SK-N-SH (cell line): ENCODE data around the gene ABCB6. TPM values are rescaled to one million over a fixed set of nuclear protein-coding genes. Genes with fewer than 3 reads are reported as not detected.

Source experiments
- CTCF ChIA-PET: fragments of 300-600, 350-600 bp; formaldehyde crosslinking; extraction: SDS; loops from one replicate; lab custom pipeline; 2021; lab: Yijun Ruan, JAX
- POLR2A ChIA-PET: fragments of 350-600 bp; sonication (Branson Sonifier 250); formaldehyde crosslinking; extraction: SDS; loops from one replicate; lab custom pipeline; 2020; ENCODE audit warnings: antibody characterized with exemption, inconsistent platforms; lab: Yijun Ruan, JAX
- DNase-seq: peaks from one replicate; pipeline ENCODE4 v3.0.0; 2012
- H2AFZ ChIP-seq: fragments of 200-600 bp; sonication (generic); 2 replicates; pipeline ENCODE4 v1.8.1; 2016; ENCODE audit warnings: antibody characterized with exemption, mild to moderate bottlenecking, low read depth
- H3F3A ChIP-seq: fragments of 200-600 bp; sonication (generic); replicated peaks from 2 replicates; pipeline ENCODE3; 2016; ENCODE audit warnings: antibody characterized with exemption, mild to moderate bottlenecking; ENCODE audit not compliant: insufficient read depth
- H3K27ac ChIP-seq, 2 experiments: fragments of 200-500 bp in 1 of 2; fragments of 200-600 bp in 1 of 2; sonication (Bioruptor generic) in 1 of 2; sonication (generic), shearing (Covaris generic) in 1 of 2; 2 replicates each; pipeline versions ENCODE4 v1.5.1 to v1.6.1; 2014 to 2016; ENCODE audit warnings: low read depth in 2 of 2, inconsistent platforms in 1 of 2, low read length in 1 of 2, mild to moderate bottlenecking in 1 of 2, mixed read lengths in 1 of 2
- H3K27me3 ChIP-seq: fragments of 200-600 bp; sonication (generic), shearing (Covaris generic); 2 replicates; pipeline ENCODE4 v1.6.1; 2016; ENCODE audit warnings: mixed run types; ENCODE audit not compliant: insufficient read depth
- H3K36me3 ChIP-seq, 2 experiments: fragments of 200-500 bp in 1 of 2; fragments of 200-600 bp in 1 of 2; sonication (Bioruptor generic) in 1 of 2; sonication (generic) in 1 of 2; replicated peaks in 1 of 2; 2 replicates each; pipeline versions ENCODE3 to v1.5.1; 2014 to 2016; ENCODE audit warnings: low read length in 1 of 2, mild to moderate bottlenecking in 1 of 2; ENCODE audit not compliant: insufficient read depth in 2 of 2, control insufficient read depth in 1 of 2
- H3K4me1 ChIP-seq, 2 experiments: fragments of 200-500 bp in 1 of 2; fragments of 200-600 bp in 1 of 2; sonication (Bioruptor generic) in 1 of 2; sonication (generic), shearing (Covaris generic) in 1 of 2; 2 replicates each; pipeline versions ENCODE4 v1.5.1 to v1.6.1; 2014 to 2016; ENCODE audit warnings: low read depth in 1 of 2, low read length in 1 of 2, mixed run types in 1 of 2; ENCODE audit not compliant: insufficient read depth in 2 of 2, control insufficient read depth in 1 of 2
- H3K4me2 ChIP-seq: fragments of 200-600 bp; sonication (generic), shearing (Covaris generic); 2 replicates; pipeline ENCODE4 v1.6.1; 2017; ENCODE audit warnings: mixed run types
- H3K4me3 ChIP-seq, 2 experiments: fragments of 200-500 bp in 1 of 2; fragments of 200-600 bp in 1 of 2; sonication (Bioruptor generic) in 1 of 2; sonication (generic), shearing (Covaris generic) in 1 of 2; 2 replicates each; pipeline versions ENCODE4 v1.5.1 to v1.8.1; 2014 to 2016; ENCODE audit warnings: low read depth in 2 of 2, inconsistent platforms in 1 of 2, low read length in 1 of 2, mild to moderate bottlenecking in 1 of 2, mixed read lengths in 1 of 2, moderate library complexity in 1 of 2
- H3K79me2 ChIP-seq: fragments of 200-600 bp; sonication (generic); 2 replicates; pipeline ENCODE4 v1.8.1; 2017; ENCODE audit warnings: mild to moderate bottlenecking; ENCODE audit not compliant: insufficient read depth
- H3K9ac ChIP-seq: fragments of 200-600 bp; sonication (generic); 2 replicates; pipeline ENCODE4 v1.6.1; 2017; ENCODE audit warnings: mixed run types
- H3K9me2 ChIP-seq: fragments of 200-600 bp; sonication (generic); 2 replicates; pipeline ENCODE4 v1.6.1; 2017; ENCODE audit warnings: mixed run types
- H3K9me3 ChIP-seq: fragments of 200-600 bp; sonication (generic); 2 replicates; pipeline ENCODE4 v1.6.1; 2017; ENCODE audit warnings: mixed run types, mild to moderate bottlenecking, moderate library complexity
- H4K20me1 ChIP-seq: fragments of 200-600 bp; sonication (generic); 2 replicates; pipeline ENCODE4 v1.6.1; 2017; ENCODE audit warnings: mild to moderate bottlenecking, mixed run types; ENCODE audit not compliant: insufficient read depth
- CHD2 ChIP-seq: fragments of 150-350 bp; IDR thresholded peaks from 2 replicates; pipeline ENCODE4 v1.6.1; 2018; ENCODE audit warnings: low read length; ENCODE audit not compliant: partially characterized antibody
- CTCF ChIP-seq: fragments of 200-600 bp; sonication (generic); IDR thresholded peaks from 2 replicates; pipeline ENCODE4 v1.6.1; 2017; ENCODE audit warnings: antibody characterized with exemption, mild to moderate bottlenecking, moderate library complexity
- ELF1 ChIP-seq: IDR thresholded peaks from 2 replicates; pipeline ENCODE4 v1.4.0; 2012
- EP300 ChIP-seq, 2 experiments: IDR thresholded peaks; 2 replicates each; pipeline versions ENCODE4 v1.4.0 to v1.6.1; 2012; ENCODE audit warnings: borderline replicate concordance in 1 of 2, low read depth in 1 of 2, low read length in 1 of 2
- EZH2phosphoT487 ChIP-seq: fragments of 200-600 bp; sonication (generic); IDR thresholded peaks from 2 replicates; pipeline ENCODE4 v1.6.1; 2017; ENCODE audit warnings: low read depth, mixed run types, mild to moderate bottlenecking, antibody characterized with exemption, moderate library complexity, borderline replicate concordance
- FOSL2 ChIP-seq: IDR thresholded peaks from 2 replicates; pipeline ENCODE4 v1.4.0; 2012; ENCODE audit warnings: low read depth, mild to moderate bottlenecking, moderate library complexity, borderline replicate concordance
- GABPA ChIP-seq: IDR thresholded peaks from 2 replicates; pipeline ENCODE4 v1.4.0; 2012; ENCODE audit warnings: low read depth, mild to moderate bottlenecking
- MAX ChIP-seq: IDR thresholded peaks from 2 replicates; pipeline ENCODE4 v1.4.0; 2012; ENCODE audit warnings: low read depth
- MXI1 ChIP-seq: IDR thresholded peaks from 2 replicates; pipeline ENCODE4 v1.6.1; 2012; ENCODE audit warnings: mild to moderate bottlenecking, low read depth, low read length, improper control_type of control experiment
- NFIC ChIP-seq: IDR thresholded peaks from 2 replicates; pipeline ENCODE4 v1.4.0; 2012; ENCODE audit warnings: borderline replicate concordance
- POLR2AphosphoS5 ChIP-seq: IDR thresholded peaks from 2 replicates; pipeline ENCODE4 v1.6.1; 2012; ENCODE audit warnings: low read depth, low read length
- RAD21 ChIP-seq: IDR thresholded peaks from 2 replicates; pipeline ENCODE4 v1.6.1; 2012; ENCODE audit warnings: mild to moderate bottlenecking, low read length
- RFX5 ChIP-seq: IDR thresholded peaks from 2 replicates; pipeline ENCODE4 v1.6.1; 2012; ENCODE audit warnings: mild to moderate bottlenecking, improper control_type of control experiment, low read length
- RXRA ChIP-seq: IDR thresholded peaks from 2 replicates; pipeline ENCODE4 v1.4.0; 2012; ENCODE audit warnings: low read depth, mild to moderate bottlenecking, borderline replicate concordance
- SIN3A ChIP-seq: IDR thresholded peaks from 2 replicates; pipeline ENCODE4 v1.6.1; 2012; ENCODE audit warnings: low read depth, mild to moderate bottlenecking, low read length, moderate library complexity, borderline replicate concordance
- SMC3 ChIP-seq: IDR thresholded peaks from 2 replicates; pipeline ENCODE4 v1.6.1; 2012; ENCODE audit warnings: low read depth, low read length, improper control_type of control experiment
- TAF1 ChIP-seq: IDR thresholded peaks from 2 replicates; pipeline ENCODE4 v1.6.1; 2012; ENCODE audit warnings: low read depth, mild to moderate bottlenecking, low read length, moderate library complexity, borderline replicate concordance
- TCF12 ChIP-seq: IDR thresholded peaks from 2 replicates; pipeline ENCODE4 v1.4.0; 2012
- TEAD4 ChIP-seq: IDR thresholded peaks from 2 replicates; pipeline ENCODE4 v1.4.0; 2012; ENCODE audit warnings: mild to moderate bottlenecking, borderline replicate concordance; ENCODE audit not compliant: insufficient read depth
- YY1 ChIP-seq: IDR thresholded peaks from 2 replicates; pipeline ENCODE4 v1.4.0; 2012; ENCODE audit warnings: low read depth, mild to moderate bottlenecking
- WGBS: methylation state at CpG from one replicate; pipeline ENCODE4 v1.1.6; 2017; ENCODE audit warnings: low lambda C conversion rate; 5-methylcytosine and 5-hydroxymethylcytosine counted together
- polyA plus RNA-seq, 3 experiments: library from polyadenylated mRNA; depleted of rRNA; stranded (reverse); fragments of >200 nt; gene quantifications; 2 replicates each; pipeline ENCODE4 v1.2.3, GENCODE V29; 2012
- TF ChIP-seq, protein P1 (sequence below): fragments of 150-350 bp; IDR thresholded peaks from 2 replicates; pipeline ENCODE4 v1.6.1; 2016; ENCODE audit warnings: mild to moderate bottlenecking, low read depth, low read length
- TF ChIP-seq, protein P2 (sequence below): IDR thresholded peaks from 2 replicates; pipeline ENCODE4 v1.6.1; 2012; ENCODE audit warnings: mild to moderate bottlenecking, low read depth, low read length, moderate library complexity
- TF ChIP-seq, protein P3 (sequence below): fragments of 150-350 bp; IDR thresholded peaks from 2 replicates; pipeline ENCODE4 v1.6.1; 2017; ENCODE audit warnings: antibody characterized with exemption, low read length, low read depth, borderline replicate concordance

Gene ABCB6
- polyA plus RNA-seq, 1 of the 3 experiments (the other 2 are of a cell fraction), result 27.4 TPM

DNA sequence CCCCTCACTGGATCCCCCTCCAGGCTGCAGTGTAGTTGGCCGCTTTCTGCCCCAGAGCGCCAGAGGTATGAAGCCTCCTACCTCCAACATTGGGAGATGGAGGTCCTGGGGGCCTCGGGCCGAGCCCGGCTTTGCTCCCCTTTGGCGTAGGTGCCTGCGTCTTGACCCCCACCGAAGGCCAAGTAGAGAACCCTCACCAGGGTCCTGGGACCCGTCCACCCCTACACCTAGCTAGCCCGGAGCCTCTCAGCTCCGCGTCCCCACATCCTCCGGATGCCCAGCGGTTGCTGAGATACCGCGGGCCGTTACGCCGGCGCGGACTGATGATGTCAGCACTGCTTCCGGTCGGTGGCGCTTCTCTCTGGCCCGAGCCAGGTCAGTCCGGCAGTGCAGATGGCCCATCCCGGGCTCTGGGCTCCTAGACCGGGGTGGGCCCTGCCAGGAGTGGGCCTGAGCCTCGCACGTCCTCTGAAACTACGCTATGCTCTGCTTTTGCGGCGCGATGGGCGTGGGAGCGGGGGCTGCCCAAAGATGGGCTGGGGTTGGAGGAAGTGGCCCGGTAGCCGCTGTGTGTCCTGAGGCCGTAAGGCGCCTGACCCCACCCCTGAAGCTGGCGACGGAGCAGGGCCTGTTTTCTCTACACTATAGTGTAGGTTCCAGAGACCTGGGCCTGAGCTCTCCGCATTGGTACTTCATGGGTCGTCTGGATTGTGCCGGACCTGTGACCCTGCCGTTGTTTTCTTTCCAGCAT lies 26.6 kb upstream of the ABCB6 start, which contains the start of the genes GLB1L and STK16:
Gene GLB1L, minus strand, starts transcription at position 297 of the 751 bp plus-strand sequence. CDS start 1,871 bp downstream, outside the sequence.
Gene STK16, plus strand, starts transcription at position 332 of the 751 bp plus-strand sequence. CDS start 521 bp downstream, outside the sequence.
- DNase-seq, result peak; percentile 98
- no peaks in the 10 kb centered on the region for H4K20me1 ChIP-seq
- peak within 1 kb of the TSS; percentile 73 for H2AFZ ChIP-seq
- peak within 1 kb of the TSS; percentile 94 for H3K9ac ChIP-seq
- ChIA-PET POLR2A (interaction anchor here (0.5 to 2.9 kb wide), 14 partner anchors 10 to 296 kb away, joined by 3 to 23 read pairs (median 4); partner anchors contain the start of genes ABCB6, ANKZF1, ATG9A and CNPPD1), CTCF (interaction anchor here (0.9 to 3.3 kb wide), 16 partner anchors 11 to 265 kb away, joined by 3 to 20 read pairs (median 4); partner anchors contain the start of gene NHEJ1)
- H3K9me2 ChIP-seq, result no peaks in the 10 kb centered on the region
- H3K9me3 ChIP-seq, result no peaks in the 10 kb centered on the region
- H3K27me3 ChIP-seq, result no peaks in the 10 kb centered on the region
- H3K4me2 ChIP-seq, result peak within 1 kb of the TSS; percentile 91
- H3K27ac ChIP-seq, result peak within 1 kb of the TSS; percentile 78 to 92
- peaks cover 15 to 26% of the 10 kb centered on the region in 2 experiments for H3K4me1 ChIP-seq
- peaks cover 20% of the 10 kb centered on the region for H3K79me2 ChIP-seq
- H3K36me3 ChIP-seq, result peaks cover 6 to 16% of the 10 kb centered on the region in 2 experiments
- TF ChIP-seq CHD2 (peak; percentile 75), FOSL2 (no peak), EP300 (IDR thresholded peaks at IDR 0.05; ENCODE audit: borderline replicate concordance in 1 of 2, low read depth in 1 of 2, low read length in 1 of 2) (no peak), NFIC (no peak), TEAD4 (no peak), CTCF (no peak), GABPA (peak; percentile 87), RAD21 (peak; percentile 3; the same call in 1 of the 2 replicates), EZH2phosphoT487 (no peak), RXRA (no peak), MAX (peak; percentile 50; the same call in 1 of the 2 replicates), YY1 (peak; percentile 55; the same call in 1 of the 2 replicates), ELF1 (peak; percentile 57; the same call in 1 of the 2 replicates), POLR2AphosphoS5 (peak; percentile 95), SMC3 (no peak), TAF1 (peak; percentile 84), SIN3A (0 out of 2 replicates have a peak, but pooled peaks have one; percentile 26), TCF12 (no peak), MXI1 (peak; percentile 85), RFX5 (no peak)
- TF ChIP-seq, protein P1, sequence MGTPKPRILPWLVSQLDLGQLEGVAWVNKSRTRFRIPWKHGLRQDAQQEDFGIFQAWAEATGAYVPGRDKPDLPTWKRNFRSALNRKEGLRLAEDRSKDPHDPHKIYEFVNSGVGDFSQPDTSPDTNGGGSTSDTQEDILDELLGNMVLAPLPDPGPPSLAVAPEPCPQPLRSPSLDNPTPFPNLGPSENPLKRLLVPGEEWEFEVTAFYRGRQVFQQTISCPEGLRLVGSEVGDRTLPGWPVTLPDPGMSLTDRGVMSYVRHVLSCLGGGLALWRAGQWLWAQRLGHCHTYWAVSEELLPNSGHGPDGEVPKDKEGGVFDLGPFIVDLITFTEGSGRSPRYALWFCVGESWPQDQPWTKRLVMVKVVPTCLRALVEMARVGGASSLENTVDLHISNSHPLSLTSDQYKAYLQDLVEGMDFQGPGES, result no peak
- TF ChIP-seq, protein P2, sequence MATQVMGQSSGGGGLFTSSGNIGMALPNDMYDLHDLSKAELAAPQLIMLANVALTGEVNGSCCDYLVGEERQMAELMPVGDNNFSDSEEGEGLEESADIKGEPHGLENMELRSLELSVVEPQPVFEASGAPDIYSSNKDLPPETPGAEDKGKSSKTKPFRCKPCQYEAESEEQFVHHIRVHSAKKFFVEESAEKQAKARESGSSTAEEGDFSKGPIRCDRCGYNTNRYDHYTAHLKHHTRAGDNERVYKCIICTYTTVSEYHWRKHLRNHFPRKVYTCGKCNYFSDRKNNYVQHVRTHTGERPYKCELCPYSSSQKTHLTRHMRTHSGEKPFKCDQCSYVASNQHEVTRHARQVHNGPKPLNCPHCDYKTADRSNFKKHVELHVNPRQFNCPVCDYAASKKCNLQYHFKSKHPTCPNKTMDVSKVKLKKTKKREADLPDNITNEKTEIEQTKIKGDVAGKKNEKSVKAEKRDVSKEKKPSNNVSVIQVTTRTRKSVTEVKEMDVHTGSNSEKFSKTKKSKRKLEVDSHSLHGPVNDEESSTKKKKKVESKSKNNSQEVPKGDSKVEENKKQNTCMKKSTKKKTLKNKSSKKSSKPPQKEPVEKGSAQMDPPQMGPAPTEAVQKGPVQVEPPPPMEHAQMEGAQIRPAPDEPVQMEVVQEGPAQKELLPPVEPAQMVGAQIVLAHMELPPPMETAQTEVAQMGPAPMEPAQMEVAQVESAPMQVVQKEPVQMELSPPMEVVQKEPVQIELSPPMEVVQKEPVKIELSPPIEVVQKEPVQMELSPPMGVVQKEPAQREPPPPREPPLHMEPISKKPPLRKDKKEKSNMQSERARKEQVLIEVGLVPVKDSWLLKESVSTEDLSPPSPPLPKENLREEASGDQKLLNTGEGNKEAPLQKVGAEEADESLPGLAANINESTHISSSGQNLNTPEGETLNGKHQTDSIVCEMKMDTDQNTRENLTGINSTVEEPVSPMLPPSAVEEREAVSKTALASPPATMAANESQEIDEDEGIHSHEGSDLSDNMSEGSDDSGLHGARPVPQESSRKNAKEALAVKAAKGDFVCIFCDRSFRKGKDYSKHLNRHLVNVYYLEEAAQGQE, result no peak
- TF ChIP-seq, protein P3, sequence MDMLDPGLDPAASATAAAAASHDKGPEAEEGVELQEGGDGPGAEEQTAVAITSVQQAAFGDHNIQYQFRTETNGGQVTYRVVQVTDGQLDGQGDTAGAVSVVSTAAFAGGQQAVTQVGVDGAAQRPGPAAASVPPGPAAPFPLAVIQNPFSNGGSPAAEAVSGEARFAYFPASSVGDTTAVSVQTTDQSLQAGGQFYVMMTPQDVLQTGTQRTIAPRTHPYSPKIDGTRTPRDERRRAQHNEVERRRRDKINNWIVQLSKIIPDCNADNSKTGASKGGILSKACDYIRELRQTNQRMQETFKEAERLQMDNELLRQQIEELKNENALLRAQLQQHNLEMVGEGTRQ, result no peak
- H3F3A ChIP-seq, result peaks cover 19% of the 10 kb centered on the region
- peak within 1 kb of the TSS; percentile 84 to 97 for H3K4me3 ChIP-seq
- WGBS, result 0% methylated on average over 17 of the region's 46 CpGs
